Posterior vena cava (tissue), 2 donors: ENCODE results near the gene BIRC2. TPM values are rescaled to one million over a fixed set of nuclear protein-coding genes. Genes with fewer than 3 reads are reported as not detected.

ENCODE experiments used
- DNase-seq: peaks from one replicate; pipeline ENCODE4 v3.0.0-alpha.2; 2020; ENCODE audit warnings: low spot score
- intact Hi-C, 2 donors: fragments of 100-400 bp; cut with DNase I; formaldehyde crosslinking; loops; one replicate each; pipeline versions ENCODE4 v1.14.1 to v1.14.2; 2022 to 2023
- total RNA-seq, 2 donors: library from RNA; stranded (reverse); fragmentation: NEBNext Ultra II Directional; extraction: Animal tissue kit (Norgen Biotek cat#: 25700); gene quantifications; one replicate each; pipeline ENCODE4 v1.2.1, GENCODE V29; 2021
- donor health status: DM: yes; HTN: yes; CAD: no.
- donor health status: DM: yes; HTN: yes; CAD: no.

Gene BIRC2
- total RNA-seq, 2 donors from 2014 or later, result 36.5 to 44.9 TPM

- intact Hi-C loops, result no loop called here
- no peak for DNase-seq
These were observed 44.7 kb downstream of the BIRC2 start for GRCh38 chr11:102391549-102392237.

- no peak for DNase-seq
- intact Hi-C loops, result no loop called here
These were observed 46.3 kb downstream of the BIRC2 start for GRCh38 chr11:102393272-102393730.

- intact Hi-C loops, result no loop called here
- no peak for DNase-seq
These were observed 48.8 kb downstream of the BIRC2 start for GRCh38 chr11:102395720-102396393.

GRCh38 chr11:102396708-102397563 is 49.9 kb downstream of the BIRC2 start:
- DNase-seq, result no peak
- intact Hi-C loops, result no loop called here

GRCh38 chr11:102398297-102398696 is 51.3 kb downstream of the BIRC2 start:
- intact Hi-C loops, result no loop called here

GRCh38 chr11:102399189-102399588 is 52.2 kb downstream of the BIRC2 start:
- DNase-seq, result no peak
- intact Hi-C loops, result no loop called here

More at GRCh38 chr11:102398297-102398696, 51.3 kb downstream of the BIRC2 start:
- DNase-seq, result no peak

GRCh38 chr11:102400603-102401002 is 53.6 kb downstream of the BIRC2 start:
- intact Hi-C loops, result loop anchor here in 1 of 2 donors (10.0 kb wide), 1 partner anchor 94 kb away; no protein-coding TSS in a partner anchor
- no peak for DNase-seq

GRCh38 chr11:102401905-102402304 is 54.9 kb downstream of the BIRC2 start:
- no peak for DNase-seq
- intact Hi-C loops, result loop anchor here in 1 of 2 donors (10.0 kb wide), 1 partner anchor 93 kb away; no protein-coding TSS in a partner anchor

GRCh38 chr11:102402548-102402947 is 55.5 kb downstream of the BIRC2 start:
- no peak for DNase-seq
- intact Hi-C loops, result loop anchor here in 1 of 2 donors (10.0 kb wide), 1 partner anchor 92 kb away; no protein-coding TSS in a partner anchor

GRCh38 chr11:102405501-102405900 is 58.5 kb downstream of the BIRC2 start:
- intact Hi-C loops, result loop anchor here in 1 of 2 donors (10.0 kb wide), 1 partner anchor 89 kb away; no protein-coding TSS in a partner anchor
- no peak for DNase-seq

- no peak for DNase-seq
These were observed 59.1 kb downstream of the BIRC2 start for GRCh38 chr11:102406099-102406498.

GRCh38 chr11:102407901-102408300 is 60.9 kb downstream of the BIRC2 start:
- intact Hi-C loops, result loop anchor here in 1 of 2 donors (10.0 kb wide), 1 partner anchor 87 kb away; no protein-coding TSS in a partner anchor
- DNase-seq, result no peak

More at GRCh38 chr11:102406099-102406498, 59.1 kb downstream of the BIRC2 start:
- intact Hi-C loops, result loop anchor here in 1 of 2 donors (10.0 kb wide), 1 partner anchor 89 kb away; no protein-coding TSS in a partner anchor

- intact Hi-C loops, result loop anchor here in 1 of 2 donors (10.0 kb wide), 1 partner anchor 86 kb away; no protein-coding TSS in a partner anchor
- no peak for DNase-seq
These were observed 61.3 kb downstream of the BIRC2 start for GRCh38 chr11:102408339-102408738.

- intact Hi-C loops, result no loop called here
- no peak for DNase-seq
These were observed 63.4 kb downstream of the BIRC2 start for GRCh38 chr11:102410382-102410784.

GRCh38 chr11:102411142-102411541 is 64.1 kb downstream of the BIRC2 start:
- intact Hi-C loops, result no loop called here
- DNase-seq, result no peak

GRCh38 chr11:102413497-102413896 is 66.5 kb downstream of the BIRC2 start:
- no peak for DNase-seq
- intact Hi-C loops, result no loop called here

- DNase-seq, result no peak
- intact Hi-C loops, result no loop called here
These were observed 67.5 kb downstream of the BIRC2 start for GRCh38 chr11:102414559-102414958.

GRCh38 chr11:102415304-102415916 is 68.4 kb downstream of the BIRC2 start:
- no peak for DNase-seq
- intact Hi-C loops, result no loop called here

GRCh38 chr11:102416976-102417375 is 70.0 kb downstream of the BIRC2 start:
- DNase-seq, result no peak
- intact Hi-C loops, result no loop called here
